K562 (cell line): ENCODE measurements around the gene KLK3. TPM values are rescaled to one million over a fixed set of nuclear protein-coding genes. Genes with fewer than 3 reads are reported as not detected.

Experiments used
- ATAC-seq: fragments of 200-7000 bp; cut with Tn5 transposase; 3 replicates; pipeline ENCODE4 v1.9.1; 2020; ENCODE audit warnings: moderate library complexity
- BruUV-seq: library from RNA; stranded (reverse); fragments of 400-500 nt; replicated peaks from 2 replicates; lab custom pipeline; 2021; lab: Mats Ljungman, UMichigan
- CTCF ChIA-PET: fragments of 300-600 bp; formaldehyde crosslinking; extraction: SDS; loops from one replicate; lab custom pipeline; 2021; ENCODE audit warnings: low intra/inter-chr PET ratio; lab: Yijun Ruan, JAX
- POLR2A ChIA-PET: fragments of 300-600, 350-650 bp; sonication (Branson Sonifier 250); formaldehyde crosslinking; extraction: SDS; loops from one replicate; lab custom pipeline; 2021; ENCODE audit warnings: antibody characterized with exemption, inconsistent platforms; lab: Yijun Ruan, JAX
- DNase-seq, 4 experiments: peaks; one replicate each; pipeline versions ENCODE4 v3.0.0 to v3.0.0-alpha.2; 2011 to 2018; ENCODE audit warnings: low spot score in 3 of 4, mixed read lengths in 3 of 4; ENCODE audit errors: extremely low read depth in 1 of 4
- FAIRE-seq: peaks from 2 replicates; lab custom pipeline; 2011; peaks lifted over from hg19 to GRCh38; lab: Jason Lieb, UNC
- H2AFZ ChIP-seq: 2 replicates; pipeline ENCODE4 v1.6.0; 2011; ENCODE audit warnings: low read depth, low read length, control low read depth, inconsistent platforms
- H3K27ac ChIP-seq: fragments of 200-600 bp; 3 replicates; pipeline ENCODE4 v1.8.0; 2011; ENCODE audit warnings: low read depth, mild to moderate bottlenecking, control low read depth, inconsistent platforms, low read length, moderate library complexity, mixed read lengths; ENCODE audit errors: extremely low read depth
- H3K27me3 ChIP-seq, 2 experiments: fragments of 300-600 bp in 1 of 2; 2 replicates in 1 of 2; 3 replicates in 1 of 2; pipeline versions ENCODE4 v1.6.0 to v1.8.0; 2011; ENCODE audit warnings: inconsistent platforms in 2 of 2, low read length in 2 of 2, mild to moderate bottlenecking in 1 of 2, mixed read lengths in 1 of 2, moderate library complexity in 1 of 2; ENCODE audit not compliant: control insufficient read depth in 2 of 2, insufficient read depth in 2 of 2
- H3K36me3 ChIP-seq: fragments of 300-600 bp; 3 replicates; pipeline ENCODE4 v1.8.0; 2011; ENCODE audit warnings: mild to moderate bottlenecking, low read length, inconsistent platforms; ENCODE audit not compliant: control insufficient read depth, insufficient read depth
- H3K4me1 ChIP-seq, 2 experiments: fragments of 200-600 bp in 1 of 2; replicated peaks in 1 of 2; 2 replicates in 1 of 2; 3 replicates in 1 of 2; pipeline versions ENCODE4 v1.5.1 to v1.8.0; 2011; ENCODE audit warnings: inconsistent platforms in 2 of 2, low read length in 2 of 2, mild to moderate bottlenecking in 1 of 2, mixed read lengths in 1 of 2, moderate library complexity in 1 of 2; ENCODE audit not compliant: control insufficient read depth in 2 of 2, insufficient read depth in 2 of 2
- H3K4me2 ChIP-seq: 2 replicates; pipeline ENCODE4 v1.6.1; 2011; ENCODE audit warnings: low read length, control low read depth, inconsistent platforms, mixed read lengths; ENCODE audit not compliant: insufficient read depth
- H3K4me3 ChIP-seq: fragments of 200-600 bp; sonication (generic), shearing (Covaris generic); 2 replicates; pipeline ENCODE4 v1.5.1; 2016; ENCODE audit warnings: control low read depth, inconsistent platforms
- H3K79me2 ChIP-seq: fragments of 200-600 bp; 3 replicates; pipeline ENCODE4 v1.8.0; 2011; ENCODE audit warnings: low read length, inconsistent platforms; ENCODE audit not compliant: control insufficient read depth, insufficient read depth
- H3K9ac ChIP-seq, 2 experiments: 2 replicates each; pipeline versions ENCODE4 v1.6.0 to v1.6.1; 2011; ENCODE audit warnings: low read depth in 2 of 2, low read length in 2 of 2, control low read depth in 1 of 2, inconsistent platforms in 1 of 2, mild to moderate bottlenecking in 1 of 2, mixed read lengths in 1 of 2; ENCODE audit not compliant: insufficient read depth in 1 of 2
- H3K9me1 ChIP-seq: one replicate; pipeline ENCODE4 v1.6.0; 2011; ENCODE audit warnings: inconsistent platforms, mild to moderate bottlenecking, low read length, moderate library complexity; ENCODE audit not compliant: control insufficient read depth, insufficient read depth
- H3K9me3 ChIP-seq: replicated peaks from 2 replicates; pipeline ENCODE4 v1.5.1; 2011; ENCODE audit warnings: low read depth, low read length, inconsistent platforms; ENCODE audit not compliant: control insufficient read depth, insufficient read depth
- H4K20me1 ChIP-seq: replicated peaks from 2 replicates; pipeline ENCODE4 v1.6.1; 2011; ENCODE audit warnings: low read length, inconsistent platforms, mixed read lengths; ENCODE audit not compliant: control insufficient read depth, insufficient read depth
- BHLHE40 ChIP-seq: IDR thresholded peaks from 2 replicates; pipeline ENCODE4 v1.6.1; 2011; ENCODE audit warnings: low read length, improper control_type of control experiment
- BRD4 ChIP-seq: fragments of 200-600 bp; sonication (generic); IDR thresholded peaks from 2 replicates; pipeline ENCODE4 v1.6.1; 2017; ENCODE audit warnings: inconsistent platforms
- CBFA2T3 ChIP-seq: fragments of 450-650 bp; IDR thresholded peaks from 2 replicates; pipeline ENCODE4 v1.6.1; 2017
- POLR2A ChIP-seq: fragments of 450-650 bp; conservative IDR thresholded peaks from 2 replicates; pipeline ENCODE4 v1.6.1; 2016
- POLR2H ChIP-seq: IDR thresholded peaks from 2 replicates; pipeline ENCODE4 v1.6.1; 2016; ENCODE audit warnings: missing genetic modification characterization, low read depth, mild to moderate bottlenecking, control low read depth, missing compliant biosample characterization, moderate library complexity
- RERE ChIP-seq: sonication (generic); formaldehyde crosslinking; IDR thresholded peaks from 2 replicates; pipeline ENCODE4 v1.8.0; 2023; ENCODE audit warnings: missing genetic modification reagents, mild to moderate bottlenecking, borderline replicate concordance
- SMAD1 ChIP-seq: fragments of 150-350 bp; IDR thresholded peaks from 2 replicates; pipeline ENCODE4 v1.6.1; 2014; ENCODE audit warnings: low read length, low read depth; ENCODE audit not compliant: partially characterized antibody
- SPI1 ChIP-seq: IDR thresholded peaks from 2 replicates; pipeline ENCODE4 v1.6.1; 2011; ENCODE audit warnings: low read depth, low read length, control low read depth, borderline replicate concordance
- SREBF1 ChIP-seq: fragments of 150-350 bp; IDR thresholded peaks from 2 replicates; pipeline ENCODE4 v1.6.1; 2014; ENCODE audit warnings: antibody characterized with exemption, low read depth, low read length, borderline replicate concordance
- SREBF2 ChIP-seq: sonication (generic); formaldehyde crosslinking; IDR thresholded peaks from 2 replicates; pipeline ENCODE4 v1.4.0; 2020; ENCODE audit warnings: mild to moderate bottlenecking, missing genetic modification reagents
- YY1 ChIP-seq, 3 experiments: IDR thresholded peaks; 2 replicates each; pipeline ENCODE4 v1.6.1; 2011; ENCODE audit warnings: low read length in 2 of 3, mild to moderate bottlenecking in 2 of 3, moderate library complexity in 2 of 3, borderline replicate concordance in 1 of 3, control low read depth in 1 of 3, low read depth in 1 of 3; ENCODE audit not compliant: insufficient read depth in 3 of 3, insufficient replicate concordance in 2 of 3, control insufficient read depth in 1 of 3, insufficient read length in 1 of 3; ENCODE audit errors: extremely low read depth in 1 of 3
- ZNF12 ChIP-seq: sonication (generic); formaldehyde crosslinking; IDR thresholded peaks from 2 replicates; pipeline ENCODE4 v1.4.0; 2020; ENCODE audit warnings: mild to moderate bottlenecking, missing genetic modification reagents
- ZNF143 ChIP-seq: sonication (generic); formaldehyde crosslinking; IDR thresholded peaks from 2 replicates; pipeline ENCODE4 v1.9.0; 2022; ENCODE audit warnings: mild to moderate bottlenecking, missing genetic modification reagents
- ZNF197 ChIP-seq: fragments of 200-800 bp; sonication (Bioruptor generic); IDR thresholded peaks from 2 replicates; pipeline ENCODE4 v1.6.1; 2016; ENCODE audit warnings: low read depth, missing genetic modification characterization, missing compliant biosample characterization
- ZNF316 ChIP-seq: fragments of 450-650 bp; IDR thresholded peaks from 2 replicates; pipeline ENCODE4 v1.6.1; 2016
- ZZZ3 ChIP-seq: fragments of 450-650 bp; IDR thresholded peaks from 2 replicates; pipeline ENCODE4 v1.6.1; 2016; ENCODE audit warnings: antibody characterized with exemption, mild to moderate bottlenecking, moderate library complexity
- WGBS: fragments of 100-300 bp; shearing (Covaris generic); methylation state at CpG from one replicate; pipeline ENCODE4 v1.1.6; 2016; ENCODE audit warnings: low coverage, mixed read lengths; ENCODE audit not compliant: insufficient coverage; ENCODE audit errors: missing lambda C conversion rate; 5-methylcytosine and 5-hydroxymethylcytosine counted together
- in situ Hi-C: fragments of 300-500 bp; cut with MboI; formaldehyde crosslinking; loops from 4 replicates; pipeline ENCODE4 v1.15.0; 2018; ENCODE audit warnings: inconsistent platforms, mixed read lengths
- intact Hi-C: fragments of 100-400 bp; cut with micrococcal nuclease; formaldehyde crosslinking; loops from 2 replicates; pipeline ENCODE4 v1.14.2; 2022
- polyA plus RNA-seq, 8 experiments: library from polyadenylated mRNA; depleted of rRNA in 4 of 8; stranded (reverse) in 5 of 8; unstranded in 3 of 8; fragments of >200 nt; fragmentation: Nextera tagmentation in 2 of 8; fragmentation: Illumina TruSeq in 1 of 8; extraction: Ambion mirVana in 2 of 8; extraction: Trizol in 1 of 8; gene quantifications; 2 replicates each; pipeline versions ENCODE4 v1.2.1 to v1.2.3, GENCODE V29; 2011 to 2014; ENCODE audit warnings: inconsistent platforms in 1 of 8, missing spikeins in 1 of 8
- total RNA-seq, 7 experiments: library from RNA; depleted of rRNA in 6 of 7; stranded (reverse); fragments of >200 nt in 6 of 7; fragmentation: Illumina TruSeq in 2 of 7; extraction: Trizol in 2 of 7; gene quantifications; 2 replicates each; pipeline versions ENCODE4 v1.2.1 to v1.2.3, GENCODE V29; 2011 to 2021; ENCODE audit warnings: low replicate concordance in 1 of 7

The KLK3 gene
- total and polyA plus RNA-seq, 9 of the 15 experiments (the other 6 are each of a cell fraction or from before 2014, with no cell fraction given), result not detected

- ATAC-seq (no peak), FAIRE-seq (no peak)
- POLR2A ChIA-PET, result interaction anchor here (1.1 to 8.6 kb wide), 3 partner anchors 8 to 16 kb away, joined by 3 to 70 read pairs (median 3); no protein-coding TSS in a partner anchor
- H3K9me3 ChIP-seq, result peaks cover 8% of the 10 kb centered on the region
- no peak for TF ChIP-seq SMAD1
- TF ChIP-seq RERE (CRISPR knock-in tag), result peak; percentile 55; the same call in 1 of the 2 replicates
- no peak for TF ChIP-seq ZNF316
- no peak for TF ChIP-seq POLR2A
- TF ChIP-seq ZNF143 (CRISPR knock-in tag), result no peak
- no peak for TF ChIP-seq ZZZ3
- TF ChIP-seq YY1 (IDR thresholded peaks at IDR 0.05; ENCODE audit: borderline replicate concordance in 1 of 3, control insufficient read depth in 1 of 3, extremely low read depth in 1 of 3, insufficient read depth in 3 of 3, insufficient read length in 1 of 3, insufficient replicate concordance in 2 of 3, low read depth in 1 of 3, low read length in 2 of 3), result no peak
- no peak for TF ChIP-seq SPI1
- TF ChIP-seq SREBF2 (CRISPR knock-in tag), result no peak
- peak; percentile 27; the same call in 1 of the 2 replicates for TF ChIP-seq CBFA2T3
- no peak for TF ChIP-seq BRD4
- TF ChIP-seq POLR2H (tag), result no peak
- no peak for TF ChIP-seq ZNF12 (CRISPR knock-in tag)
- TF ChIP-seq BHLHE40, result peak; percentile 12; the same call in 1 of the 2 replicates
- no peak for TF ChIP-seq ZNF197
- TF ChIP-seq SREBF1, result no peak
- TF ChIP-seq, all 486 proteins: peak for 3
- no peaks in the 10 kb centered on the region; a peak in 1 of 5 replicates for H3K27me3 ChIP-seq
- intact Hi-C loops (no loop called here), in situ Hi-C loops (no loop called here)
- no peaks in the 10 kb centered on the region for H3K36me3 ChIP-seq
- WGBS, result 62% methylated on average over 11 of the region's 12 CpGs
- peak overlapping the region; percentile 93 for H3K4me2 ChIP-seq
- H3K4me1 ChIP-seq, result peaks cover 52 to 72% of the 10 kb centered on the region in 2 experiments
- CTCF ChIA-PET, result no interaction called here
- DNase-seq, result no peak
- peak overlapping the region in 1 of 2 experiments; percentile 28; a peak in 1 of 4 replicates for H3K9ac ChIP-seq
- H3K9me1 ChIP-seq, result peaks cover 2% of the 10 kb centered on the region
- H3K4me3 ChIP-seq, result no peak overlapping the region
- H3K79me2 ChIP-seq, result 0 out of 3 replicates have a peak, but pooled peaks cover 6% of the 10 kb centered on the region
- no peak overlapping the region for H3K27ac ChIP-seq
- BruUV-seq, result no TSS peak
- H4K20me1 ChIP-seq, result no peaks in the 10 kb centered on the region
- no peak overlapping the region for H2AFZ ChIP-seq
Measured at GRCh38 chr19:50818859-50819472, 35.7 kb upstream of the KLK3 start.
